ENCODE measurements around the gene SRSF10. TPM values are rescaled to one million over a fixed set of nuclear protein-coding genes. Genes with fewer than 3 reads are reported as not detected.

SRSF10 gene
- total and polyA plus RNA-seq, 9 of the 15 experiments (the other 6 are each of a cell fraction or from before 2014, with no cell fraction given) = 154 to 264 (median 205) TPM

DNA sequence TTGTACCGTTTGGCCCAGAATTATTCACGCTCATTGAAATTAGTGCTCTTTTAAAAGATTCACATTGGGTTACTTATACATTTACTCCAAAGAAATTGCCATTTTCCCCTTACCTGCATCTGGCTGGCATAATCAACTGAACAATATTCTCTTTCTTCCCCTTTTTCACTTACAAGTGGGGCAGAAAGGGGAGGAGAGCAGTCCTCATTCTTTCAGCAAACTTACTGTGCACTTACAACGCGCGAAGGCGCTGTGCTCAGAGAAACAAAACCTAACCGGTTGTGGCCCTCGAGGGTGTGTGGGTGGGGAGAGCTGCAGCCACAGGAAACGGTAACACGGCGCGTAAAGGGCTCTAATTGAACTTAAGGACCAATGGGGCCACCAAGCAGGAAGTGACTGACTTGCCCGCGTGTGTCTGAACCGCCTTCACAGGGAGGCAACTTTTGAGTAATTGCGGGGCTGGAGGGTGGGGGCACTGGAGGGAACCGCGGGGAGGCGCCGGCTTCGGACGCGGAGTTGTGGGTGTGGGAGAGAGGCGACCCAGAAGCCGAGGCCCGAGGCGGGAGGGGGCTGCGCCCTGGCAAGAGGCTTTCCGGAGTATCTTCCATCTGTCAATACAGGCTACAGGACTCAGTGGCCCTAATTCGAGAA, 21.2 kb downstream of the SRSF10 start (continued):
- TF ChIP-seq, protein P1, sequence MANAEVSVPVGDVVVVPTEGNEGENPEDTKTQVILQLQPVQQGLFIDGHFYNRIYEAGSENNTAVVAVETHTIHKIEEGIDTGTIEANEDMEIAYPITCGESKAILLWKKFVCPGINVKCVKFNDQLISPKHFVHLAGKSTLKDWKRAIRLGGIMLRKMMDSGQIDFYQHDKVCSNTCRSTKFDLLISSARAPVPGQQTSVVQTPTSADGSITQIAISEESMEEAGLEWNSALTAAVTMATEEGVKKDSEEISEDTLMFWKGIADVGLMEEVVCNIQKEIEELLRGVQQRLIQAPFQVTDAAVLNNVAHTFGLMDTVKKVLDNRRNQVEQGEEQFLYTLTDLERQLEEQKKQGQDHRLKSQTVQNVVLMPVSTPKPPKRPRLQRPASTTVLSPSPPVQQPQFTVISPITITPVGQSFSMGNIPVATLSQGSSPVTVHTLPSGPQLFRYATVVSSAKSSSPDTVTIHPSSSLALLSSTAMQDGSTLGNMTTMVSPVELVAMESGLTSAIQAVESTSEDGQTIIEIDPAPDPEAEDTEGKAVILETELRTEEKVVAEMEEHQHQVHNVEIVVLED (CRISPR knock-in tag; IDR thresholded peaks at IDR 0.05) = no peak
- TF ChIP-seq SREBF2 (CRISPR knock-in tag; IDR thresholded peaks at IDR 0.05) = no peak
- TF ChIP-seq, protein P2, sequence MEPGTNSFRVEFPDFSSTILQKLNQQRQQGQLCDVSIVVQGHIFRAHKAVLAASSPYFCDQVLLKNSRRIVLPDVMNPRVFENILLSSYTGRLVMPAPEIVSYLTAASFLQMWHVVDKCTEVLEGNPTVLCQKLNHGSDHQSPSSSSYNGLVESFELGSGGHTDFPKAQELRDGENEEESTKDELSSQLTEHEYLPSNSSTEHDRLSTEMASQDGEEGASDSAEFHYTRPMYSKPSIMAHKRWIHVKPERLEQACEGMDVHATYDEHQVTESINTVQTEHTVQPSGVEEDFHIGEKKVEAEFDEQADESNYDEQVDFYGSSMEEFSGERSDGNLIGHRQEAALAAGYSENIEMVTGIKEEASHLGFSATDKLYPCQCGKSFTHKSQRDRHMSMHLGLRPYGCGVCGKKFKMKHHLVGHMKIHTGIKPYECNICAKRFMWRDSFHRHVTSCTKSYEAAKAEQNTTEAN (CRISPR knock-in tag; IDR thresholded peaks at IDR 0.05) = peak; percentile 58; the same call in 1 of the 2 replicates
- TF ChIP-seq STAT5A (IDR thresholded peaks at IDR 0.05; ENCODE audit: borderline replicate concordance, low read length) = no peak
- TF ChIP-seq TRIM24 (IDR thresholded peaks at IDR 0.05) = no peak
- TF ChIP-seq, protein P3, sequence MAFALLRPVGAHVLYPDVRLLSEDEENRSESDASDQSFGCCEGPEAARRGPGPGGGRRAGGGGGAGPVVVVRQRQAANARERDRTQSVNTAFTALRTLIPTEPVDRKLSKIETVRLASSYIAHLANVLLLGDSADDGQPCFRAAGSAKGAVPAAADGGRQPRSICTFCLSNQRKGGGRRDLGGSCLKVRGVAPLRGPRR (CRISPR knock-in tag; IDR thresholded peaks at IDR 0.05) = no peak
- no peak for TF ChIP-seq RBM34 (IDR thresholded peaks at IDR 0.05; ENCODE audit: borderline replicate concordance, insufficient read depth, low read length)
- no peak for TF ChIP-seq ZNF436 (CRISPR knock-in tag; IDR thresholded peaks at IDR 0.05)
- TF ChIP-seq, protein P4, sequence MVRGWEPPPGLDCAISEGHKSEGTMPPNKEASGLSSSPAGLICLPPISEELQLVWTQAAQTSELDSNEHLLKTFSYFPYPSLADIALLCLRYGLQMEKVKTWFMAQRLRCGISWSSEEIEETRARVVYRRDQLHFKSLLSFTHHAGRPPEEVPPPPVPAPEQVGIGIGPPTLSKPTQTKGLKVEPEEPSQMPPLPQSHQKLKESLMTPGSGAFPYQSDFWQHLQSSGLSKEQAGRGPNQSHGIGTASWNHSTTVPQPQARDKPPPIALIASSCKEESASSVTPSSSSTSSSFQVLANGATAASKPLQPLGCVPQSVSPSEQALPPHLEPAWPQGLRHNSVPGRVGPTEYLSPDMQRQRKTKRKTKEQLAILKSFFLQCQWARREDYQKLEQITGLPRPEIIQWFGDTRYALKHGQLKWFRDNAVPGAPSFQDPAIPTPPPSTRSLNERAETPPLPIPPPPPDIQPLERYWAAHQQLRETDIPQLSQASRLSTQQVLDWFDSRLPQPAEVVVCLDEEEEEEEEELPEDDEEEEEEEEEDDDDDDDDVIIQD (CRISPR knock-in tag; IDR thresholded peaks at IDR 0.05) = no peak
- TF ChIP-seq RBBP5 (IDR thresholded peaks at IDR 0.05; ENCODE audit: borderline replicate concordance, insufficient read depth, low read length, poor library complexity, severe bottlenecking) = peak; percentile 9
- no peak; the same call in 1 of the 2 replicates for TF ChIP-seq TEAD4 (IDR thresholded peaks at IDR 0.05; ENCODE audit: low read length)
- no peak for TF ChIP-seq TEAD4 (CRISPR knock-in tag; IDR thresholded peaks at IDR 0.05; ENCODE audit: borderline replicate concordance)
- TF ChIP-seq NBN (IDR thresholded peaks at IDR 0.05; ENCODE audit: low read depth) = 0 out of 2 replicates have a peak, but pooled peaks have one; percentile 33
- TF ChIP-seq ZNF133 (CRISPR knock-in tag; IDR thresholded peaks at IDR 0.05) = no peak
- TF ChIP-seq PHB (CRISPR knock-in tag; IDR thresholded peaks at IDR 0.05) = no peak
- TF ChIP-seq NR4A1 (CRISPR knock-in tag; IDR thresholded peaks at IDR 0.05) = no peak
- no peak; the same call in 1 of the 2 replicates for TF ChIP-seq NR4A1 (tag; IDR thresholded peaks at IDR 0.05)
- TF ChIP-seq SRSF1 (IDR thresholded peaks at IDR 0.05; ENCODE audit: low read depth, low read length) = no peak
- no peak for TF ChIP-seq ADNP (tag; IDR thresholded peaks at IDR 0.05)
- TF ChIP-seq ZNF444 (CRISPR knock-in tag; IDR thresholded peaks at IDR 0.05) = no peak
- no peak for TF ChIP-seq MTA1 (IDR thresholded peaks at IDR 0.05; ENCODE audit: borderline replicate concordance)
- peak; percentile 80 for TF ChIP-seq MEIS2 (IDR thresholded peaks at IDR 0.05; ENCODE audit: partially characterized antibody)
- TF ChIP-seq ZNF77 (CRISPR knock-in tag; IDR thresholded peaks at IDR 0.05) = no peak
- 0 out of 2 replicates have a peak, but pooled peaks have one; percentile 6 for TF ChIP-seq CBFA2T3 (IDR thresholded peaks at IDR 0.05)
- TF ChIP-seq LEF1 (IDR thresholded peaks at IDR 0.05) = peak; percentile 54; the same call in 1 of the 2 replicates
- TF ChIP-seq CREM (IDR thresholded peaks at IDR 0.05; ENCODE audit: low read depth) = peak; percentile 86

Data from K562 (cell line).